PC-3 (cell line): ENCODE data around the gene CLCN4. TPM values are rescaled to one million over a fixed set of nuclear protein-coding genes. Genes with fewer than 3 reads are reported as not detected.

Source experiments
- ATAC-seq: fragments of 200-7000 bp; cut with Tn5 transposase; 2 replicates; pipeline ENCODE4 v1.9.1; 2020; ENCODE audit warnings: mild to moderate bottlenecking, moderate library complexity
- BruUV-seq: library from RNA; stranded (reverse); fragments of 400-500 nt; replicated peaks from 2 replicates; lab custom pipeline; 2021; lab: Mats Ljungman, UMichigan
- CTCF ChIA-PET: fragments of 300-600 bp; sonication (Branson Sonifier 250); formaldehyde crosslinking; loops from one replicate; lab custom pipeline; 2022; ENCODE audit warnings: antibody characterized with exemption; lab: Charles Lee
- POLR2A ChIA-PET: fragments of 300-600 bp; sonication (Branson Sonifier 250); formaldehyde crosslinking; loops from one replicate; lab custom pipeline; 2022; ENCODE audit warnings: antibody characterized with exemption; ENCODE audit not compliant: unreplicated experiment; lab: Charles Lee
- DNase-seq: peaks from one replicate; pipeline ENCODE4 v3.0.0-alpha.2; 2015
- H2AFZ ChIP-seq: fragments of 300-600 bp; sonication (generic); 2 replicates; pipeline ENCODE4 v1.6.0; 2016; ENCODE audit warnings: antibody characterized with exemption, low read length
- H3F3A ChIP-seq: fragments of 300-600 bp; sonication (generic); one replicate; pipeline ENCODE4 v1.6.0; 2017; ENCODE audit warnings: antibody characterized with exemption, low read length, control low read depth, mild to moderate bottlenecking; ENCODE audit not compliant: unreplicated experiment
- H3K27ac ChIP-seq: fragments of 300-600 bp; sonication (generic); 2 replicates; pipeline ENCODE4 v1.5.1; 2016; ENCODE audit warnings: mild to moderate bottlenecking, low read length
- H3K27me3 ChIP-seq: fragments of 300-600 bp; sonication (generic); 2 replicates; pipeline ENCODE4 v1.6.1; 2016; ENCODE audit warnings: low read length, mixed read lengths
- H3K36me3 ChIP-seq: fragments of 300-600 bp; sonication (generic); 2 replicates; pipeline ENCODE4 v1.6.1; 2016; ENCODE audit warnings: low read depth, mixed run types, low read length, mixed read lengths
- H3K4me1 ChIP-seq: fragments of 300-600 bp; sonication (generic); 2 replicates; pipeline ENCODE4 v1.5.1; 2016; ENCODE audit warnings: low read length; ENCODE audit not compliant: insufficient read depth
- H3K4me2 ChIP-seq: fragments of 300-600 bp; sonication (generic); 2 replicates; pipeline ENCODE4 v1.6.0; 2016; ENCODE audit warnings: low read length
- H3K4me3 ChIP-seq: fragments of 300-600 bp; sonication (generic); 2 replicates; pipeline ENCODE4 v1.5.1; 2016; ENCODE audit warnings: mild to moderate bottlenecking, low read length, mixed read lengths
- H3K79me2 ChIP-seq: fragments of 300-600 bp; sonication (generic); 2 replicates; pipeline ENCODE4 v1.6.1; 2017; ENCODE audit warnings: low read length, mixed read lengths
- H3K9ac ChIP-seq: fragments of 300-600 bp; sonication (generic); 2 replicates; pipeline ENCODE4 v1.6.0; 2016; ENCODE audit warnings: mild to moderate bottlenecking, low read length
- H3K9me2 ChIP-seq: fragments of 300-600 bp; sonication (generic); replicated peaks from 2 replicates; pipeline ENCODE4 v1.6.1; 2016; ENCODE audit warnings: mixed run types, low read length, mixed read lengths
- H3K9me3 ChIP-seq: fragments of 300-600 bp; sonication (generic); 2 replicates; pipeline ENCODE4 v1.6.1; 2016; ENCODE audit warnings: low read length, mixed read lengths
- H4K20me1 ChIP-seq: fragments of 300-600 bp; sonication (generic); 2 replicates; pipeline ENCODE4 v1.6.1; 2016; ENCODE audit warnings: low read length, mixed read lengths
- CTCF ChIP-seq: fragments of 300-600 bp; sonication (generic); conservative IDR thresholded peaks from 2 replicates; pipeline ENCODE4 v1.5.1; 2017; ENCODE audit warnings: antibody characterized with exemption, low read depth, mild to moderate bottlenecking, low read length
- EZH2 ChIP-seq: fragments of 300-600 bp; sonication (generic); IDR thresholded peaks from one replicate; pipeline ENCODE4 v1.6.1; 2017; ENCODE audit warnings: antibody characterized with exemption, mild to moderate bottlenecking, low read length; ENCODE audit not compliant: unreplicated experiment
- EZH2phosphoT487 ChIP-seq: fragments of 300-600 bp; sonication (generic); IDR thresholded peaks from 2 replicates; pipeline ENCODE4 v1.6.1; 2018; ENCODE audit warnings: mild to moderate bottlenecking, antibody characterized with exemption, low read length, borderline replicate concordance
- intact Hi-C: fragments of 100-400 bp; cut with micrococcal nuclease; formaldehyde crosslinking; loops from 2 replicates; pipeline ENCODE4 v1.9.0; 2023
- total RNA-seq: library from RNA; depleted of rRNA; stranded (reverse); fragments of >200 nt; gene quantifications from 2 replicates; pipeline ENCODE4 v1.2.3, GENCODE V29; 2014

Gene CLCN4
- total RNA-seq, 1 experiment from 2014 or later, result 13.7 TPM

GRCh38 chrX:10163031-10163430 lies 6.3 kb downstream of the CLCN4 start:
- no peaks in the 10 kb centered on the region for H3K9me3 ChIP-seq
- no peaks in the 10 kb centered on the region for H3K9me2 ChIP-seq
- H3K4me2 ChIP-seq, result no peak overlapping the region
- DNase-seq (no peak), ATAC-seq (no peak)
- ChIA-PET POLR2A (no interaction called here), CTCF (no interaction called here)
- intact Hi-C loops, result no loop called here
- no peaks in the 10 kb centered on the region for H3F3A ChIP-seq
- H3K27ac ChIP-seq, result no peak overlapping the region
- H3K9ac ChIP-seq, result no peak overlapping the region
- BruUV-seq, result no TSS peak
- H3K27me3 ChIP-seq, result no peaks in the 10 kb centered on the region
- no peaks in the 10 kb centered on the region for H3K36me3 ChIP-seq
- no peak overlapping the region for H3K4me3 ChIP-seq
- no peak for TF ChIP-seq CTCF
- TF ChIP-seq EZH2, result no peak
- no peak for TF ChIP-seq EZH2phosphoT487
- H3K79me2 ChIP-seq, result peaks cover 1% of the 10 kb centered on the region; the same call in 1 of the 2 replicates
- no peaks in the 10 kb centered on the region for H4K20me1 ChIP-seq
- H2AFZ ChIP-seq, result no peak overlapping the region
- no peaks in the 10 kb centered on the region for H3K4me1 ChIP-seq

- Histone ChIP-seq H3K4me1 (no peaks in the 10 kb centered on the region), H4K20me1 (no peaks in the 10 kb centered on the region), H3F3A (no peaks in the 10 kb centered on the region), H3K9me3 (no peaks in the 10 kb centered on the region), H3K9me2 (no peaks in the 10 kb centered on the region), H2AFZ (no peak overlapping the region), H3K27ac (no peak overlapping the region), H3K27me3 (no peaks in the 10 kb centered on the region), H3K9ac (no peak overlapping the region), H3K79me2 (no peaks in the 10 kb centered on the region), H3K4me3 (no peak overlapping the region), H3K4me2 (no peak overlapping the region), H3K36me3 (no peaks in the 10 kb centered on the region)
- POLR2A ChIA-PET, result no interaction called here
- TF ChIP-seq EZH2 (no peak), EZH2phosphoT487 (no peak), CTCF (no peak)
- no TSS peak for BruUV-seq
- intact Hi-C loops, result no loop called here
- CTCF ChIA-PET, result no interaction called here
- DNase-seq (no peak), ATAC-seq (no peak)
These were observed 8.1 kb downstream of the CLCN4 start for GRCh38 chrX:10164879-10165278.

- Histone ChIP-seq H3K79me2 (no peaks in the 10 kb centered on the region), H3K9ac (no peak overlapping the region), H3K36me3 (no peaks in the 10 kb centered on the region), H3K27ac (no peak overlapping the region), H3F3A (no peaks in the 10 kb centered on the region), H3K9me2 (no peaks in the 10 kb centered on the region), H3K27me3 (no peaks in the 10 kb centered on the region), H2AFZ (no peak overlapping the region), H3K4me1 (no peaks in the 10 kb centered on the region), H3K4me3 (no peak overlapping the region), H3K4me2 (no peak overlapping the region), H4K20me1 (no peaks in the 10 kb centered on the region), H3K9me3 (no peaks in the 10 kb centered on the region)
- no peak for ATAC-seq
- intact Hi-C loops, result no loop called here
- ChIA-PET CTCF (no interaction called here), POLR2A (no interaction called here)
- TF ChIP-seq EZH2 (no peak), CTCF (no peak), EZH2phosphoT487 (no peak)
- BruUV-seq, result no TSS peak
- no peak for DNase-seq
These were observed 8.9 kb downstream of the CLCN4 start for GRCh38 chrX:10165580-10166247.
